ENCODE results near the gene GNG10. TPM values are rescaled to one million over a fixed set of nuclear protein-coding genes. Genes with fewer than 3 reads are reported as not detected.
A peak's percentile ranks its signal among the peaks of the same experiment; 100 is the strongest.

The GNG10 gene
- total RNA-seq, 1 donor from 2014 or later, result 27.5 TPM

GRCh38 chr9:111622626-111623025, 38.8 kb upstream of the GNG10 start:
- TF ChIP-seq CTCF (IDR thresholded peaks at IDR 0.05; ENCODE audit: unreplicated experiment), result no peak
- Mint-ChIP-seq H3K4me3 (ENCODE audit: low read depth) (no peak overlapping the region), H3K27me3 (no peaks in the 10 kb centered on the region), H3K27ac (no peak overlapping the region), H3K36me3 (ENCODE audit: insufficient read depth) (no peaks in the 10 kb centered on the region), H3K4me1 (ENCODE audit: low read depth) (no peaks in the 10 kb centered on the region), H3K9me3 (ENCODE audit: low read depth) (no peaks in the 10 kb centered on the region)
- DNase-seq (ENCODE audit: low spot score, unreplicated experiment), result no peak

DNA sequence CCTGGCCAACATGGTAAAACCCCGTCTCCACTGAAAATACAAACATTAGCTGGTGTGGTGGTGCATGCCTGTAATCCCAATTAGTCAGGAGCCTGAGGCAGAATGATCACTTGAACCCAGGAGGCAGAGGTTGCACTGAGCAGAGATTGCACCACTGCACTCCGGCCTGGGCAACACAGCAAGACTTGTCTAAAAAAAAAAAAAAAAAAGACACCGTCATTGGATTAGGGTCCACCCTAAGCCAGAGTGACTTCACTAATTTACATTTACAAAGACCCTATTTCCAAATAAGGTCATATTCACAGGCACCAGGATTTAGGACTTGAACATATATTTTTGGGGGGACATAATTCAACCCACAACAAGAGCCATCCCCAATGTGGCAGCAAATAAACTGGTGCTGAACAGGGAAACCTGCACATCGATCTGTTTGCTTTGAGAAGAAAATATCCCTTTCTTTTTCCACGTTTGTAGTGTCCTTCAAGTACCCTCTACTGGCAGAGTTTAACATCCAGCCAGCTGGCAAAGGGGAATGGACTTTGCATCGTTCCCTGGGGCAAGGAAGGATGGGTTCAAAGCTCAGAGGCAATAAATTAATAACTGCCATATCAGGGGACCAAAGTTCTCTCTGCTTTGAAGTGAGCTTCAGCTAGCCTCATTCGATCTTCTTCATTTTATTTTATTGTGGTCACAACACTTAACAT, 34.0 kb upstream of the GNG10 start:
- H3K36me3 Mint-ChIP-seq (ENCODE audit: insufficient read depth), result no peaks in the 10 kb centered on the region
- H3K27me3 Mint-ChIP-seq, result no peaks in the 10 kb centered on the region
- TF ChIP-seq CTCF (IDR thresholded peaks at IDR 0.05; ENCODE audit: unreplicated experiment), result no peak
- H3K9me3 Mint-ChIP-seq (ENCODE audit: low read depth), result no peaks in the 10 kb centered on the region
- peaks cover 9% of the 10 kb centered on the region for H3K4me1 Mint-ChIP-seq (ENCODE audit: low read depth)
- no peak overlapping the region for H3K27ac Mint-ChIP-seq
- H3K4me3 Mint-ChIP-seq (ENCODE audit: low read depth), result no peak overlapping the region
- DNase-seq (ENCODE audit: low spot score, unreplicated experiment), result no peak

DNA sequence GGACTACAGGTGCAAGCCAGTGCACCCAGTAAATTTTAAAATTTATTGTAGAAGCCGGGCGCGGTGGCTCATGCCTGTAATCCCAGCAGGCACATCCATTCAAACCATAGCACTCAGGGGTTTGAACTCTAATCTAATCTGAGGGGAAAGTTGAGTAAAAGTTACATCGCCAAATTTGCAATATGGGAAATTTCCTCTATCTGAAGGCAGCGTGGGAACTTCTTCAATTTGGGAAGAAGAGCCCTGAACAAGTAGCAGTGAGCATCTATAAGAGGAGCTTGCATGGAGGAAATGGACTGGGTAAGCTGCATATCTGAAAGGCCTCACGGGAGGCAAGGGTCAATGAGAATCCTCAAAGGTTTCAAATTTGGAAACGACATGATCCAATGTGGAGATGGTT, 33.0 kb upstream of the GNG10 start:
- no peak for DNase-seq (ENCODE audit: low spot score, unreplicated experiment)
- peaks cover 1% of the 10 kb centered on the region for H3K36me3 Mint-ChIP-seq (ENCODE audit: insufficient read depth)
- H3K9me3 Mint-ChIP-seq (ENCODE audit: low read depth), result no peaks in the 10 kb centered on the region
- H3K4me1 Mint-ChIP-seq (ENCODE audit: low read depth), result peaks cover 19% of the 10 kb centered on the region
- no peak overlapping the region for H3K4me3 Mint-ChIP-seq (ENCODE audit: low read depth)
- TF ChIP-seq CTCF (IDR thresholded peaks at IDR 0.05; ENCODE audit: unreplicated experiment), result no peak
- H3K27me3 Mint-ChIP-seq, result no peaks in the 10 kb centered on the region
- no peak overlapping the region for H3K27ac Mint-ChIP-seq

- Mint-ChIP-seq H3K27ac (peak overlapping the region; percentile 95), H3K27me3 (no peaks in the 10 kb centered on the region), H3K36me3 (ENCODE audit: insufficient read depth) (peaks cover 1% of the 10 kb centered on the region), H3K9me3 (ENCODE audit: low read depth) (no peaks in the 10 kb centered on the region), H3K4me1 (ENCODE audit: low read depth) (peaks cover 34% of the 10 kb centered on the region), H3K4me3 (ENCODE audit: low read depth) (peak overlapping the region; percentile 91)
- no peak for TF ChIP-seq CTCF (IDR thresholded peaks at IDR 0.05; ENCODE audit: unreplicated experiment)
- peak; percentile 9 for DNase-seq (ENCODE audit: low spot score, unreplicated experiment)
Measured at GRCh38 chr9:111630182-111630963, 31.0 kb upstream of the GNG10 start.

- H3K27me3 Mint-ChIP-seq, result no peaks in the 10 kb centered on the region
- DNase-seq (ENCODE audit: low spot score, unreplicated experiment), result no peak
- H3K27ac Mint-ChIP-seq, result peak overlapping the region; percentile 95
- H3K4me1 Mint-ChIP-seq (ENCODE audit: low read depth), result peaks cover 34% of the 10 kb centered on the region
- TF ChIP-seq CTCF (IDR thresholded peaks at IDR 0.05; ENCODE audit: unreplicated experiment), result no peak
- H3K4me3 Mint-ChIP-seq (ENCODE audit: low read depth), result peak overlapping the region; percentile 91
- peaks cover 1% of the 10 kb centered on the region for H3K36me3 Mint-ChIP-seq (ENCODE audit: insufficient read depth)
- H3K9me3 Mint-ChIP-seq (ENCODE audit: low read depth), result no peaks in the 10 kb centered on the region
Measured at GRCh38 chr9:111630964-111631213, 30.5 kb upstream of the GNG10 start.
